ENCODE measurements around the gene NACC1.

Gene NACC1

GRCh38 chr19:13117772-13118423 lies at the start of gene NACC1:
TSS of gene NACC1 (plus strand) at chr19:13118264. CDS start at chr19:13135208, 16,944 bp downstream.
- DNase-seq, result peak; percentile 90

- DNase-seq, result no peak
Measured at GRCh38 chr19:13069415-13070359, 48.4 kb upstream of the NACC1 start.

- DNase-seq, result no peak
Measured at GRCh38 chr19:13070425-13071140, 47.5 kb upstream of the NACC1 start.

GRCh38 chr19:13071444-13072187 lies 46.4 kb upstream of the NACC1 start:
- no peak for DNase-seq

- DNase-seq, result no peak
Measured at GRCh38 chr19:13072188-13072908, 45.7 kb upstream of the NACC1 start.

DNA sequence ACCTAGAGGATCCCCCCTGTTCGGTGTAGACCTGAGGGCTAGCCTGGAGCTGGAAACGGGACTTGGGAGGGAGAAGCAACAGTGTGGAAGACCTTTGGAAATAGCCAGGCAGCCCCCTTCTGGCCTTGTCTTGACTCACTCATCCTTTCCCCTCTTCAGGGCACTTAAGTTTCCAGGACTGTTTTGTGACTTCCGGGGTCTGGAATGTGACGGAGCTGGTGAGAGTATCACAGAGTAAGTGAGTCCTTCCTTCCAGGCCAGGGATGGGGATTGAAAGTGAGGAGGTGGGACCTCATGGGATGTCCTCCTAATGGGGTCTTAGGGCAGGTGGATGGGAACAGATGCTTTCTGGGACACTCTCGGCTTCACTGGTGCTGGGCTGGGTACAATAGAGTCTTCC lies 44.8 kb upstream of the NACC1 start:
- no peak for DNase-seq

GRCh38 chr19:13074378-13074777 lies 43.7 kb upstream of the NACC1 start:
- DNase-seq, result no peak

- no peak for DNase-seq
Measured at GRCh38 chr19:13076320-13076719, 41.7 kb upstream of the NACC1 start.

DNA sequence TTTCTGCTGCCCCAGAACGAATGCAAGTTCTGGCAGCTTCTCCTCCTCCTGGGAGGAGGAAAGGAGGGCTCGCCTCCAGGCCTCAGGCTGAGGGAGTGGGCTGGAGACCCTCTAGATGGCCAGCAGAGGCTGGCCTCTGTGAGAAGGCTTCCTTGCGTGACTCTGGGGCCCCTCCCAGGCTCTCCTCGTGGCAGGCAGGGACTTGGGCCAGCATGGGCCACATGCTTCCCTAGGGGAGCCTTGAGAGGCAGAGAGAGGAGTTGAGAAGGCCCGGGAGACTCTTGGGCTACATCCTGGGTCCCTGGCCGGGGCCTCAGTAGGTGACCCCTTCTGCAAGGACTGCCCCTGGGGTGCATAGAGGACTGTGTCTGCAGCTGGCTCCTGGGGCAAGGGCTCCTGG lies 41.3 kb upstream of the NACC1 start:
- no peak for DNase-seq

DNA sequence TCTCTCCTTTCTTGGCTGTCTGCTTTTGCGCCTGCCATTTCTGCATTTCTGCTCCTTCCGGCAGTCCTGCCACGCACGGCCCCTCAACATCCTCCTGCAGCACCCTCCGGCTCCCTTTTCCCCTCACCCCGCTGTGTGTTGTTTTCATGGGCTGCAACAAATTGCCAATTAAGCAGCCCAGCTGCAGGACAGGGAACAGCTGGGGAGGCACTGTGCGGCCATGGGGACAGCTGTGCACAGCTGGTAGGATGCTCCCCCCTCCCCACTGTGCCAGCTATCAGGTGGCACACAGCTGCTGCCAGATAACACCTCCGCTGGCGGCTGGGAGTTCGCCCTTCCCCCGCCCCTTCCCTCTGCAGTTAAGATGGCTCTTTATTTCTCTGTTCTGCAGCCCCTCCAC lies 40.8 kb upstream of the NACC1 start:
- DNase-seq, result no peak

DNA sequence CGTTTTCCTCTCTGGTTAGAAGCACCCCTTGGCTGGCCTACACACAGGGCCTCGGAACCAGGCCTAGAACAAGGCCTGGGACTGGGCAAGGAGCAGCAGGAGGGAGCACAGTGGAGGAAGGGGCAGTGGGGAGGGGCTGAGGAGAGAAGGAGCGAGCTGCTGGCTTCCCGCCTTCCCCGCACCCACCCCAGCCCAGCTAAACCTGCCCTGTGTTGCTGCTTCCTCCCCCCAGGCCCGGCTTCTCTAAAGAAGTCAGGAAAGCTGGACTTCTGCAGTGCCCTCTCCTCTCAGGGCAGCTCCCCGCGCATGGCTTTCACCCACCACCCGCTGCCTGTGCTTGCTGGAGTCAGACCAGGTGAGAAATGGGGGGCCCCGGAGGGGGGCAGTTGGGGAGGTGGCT lies 39.7 kb upstream of the NACC1 start:
- no peak for DNase-seq

DNA sequence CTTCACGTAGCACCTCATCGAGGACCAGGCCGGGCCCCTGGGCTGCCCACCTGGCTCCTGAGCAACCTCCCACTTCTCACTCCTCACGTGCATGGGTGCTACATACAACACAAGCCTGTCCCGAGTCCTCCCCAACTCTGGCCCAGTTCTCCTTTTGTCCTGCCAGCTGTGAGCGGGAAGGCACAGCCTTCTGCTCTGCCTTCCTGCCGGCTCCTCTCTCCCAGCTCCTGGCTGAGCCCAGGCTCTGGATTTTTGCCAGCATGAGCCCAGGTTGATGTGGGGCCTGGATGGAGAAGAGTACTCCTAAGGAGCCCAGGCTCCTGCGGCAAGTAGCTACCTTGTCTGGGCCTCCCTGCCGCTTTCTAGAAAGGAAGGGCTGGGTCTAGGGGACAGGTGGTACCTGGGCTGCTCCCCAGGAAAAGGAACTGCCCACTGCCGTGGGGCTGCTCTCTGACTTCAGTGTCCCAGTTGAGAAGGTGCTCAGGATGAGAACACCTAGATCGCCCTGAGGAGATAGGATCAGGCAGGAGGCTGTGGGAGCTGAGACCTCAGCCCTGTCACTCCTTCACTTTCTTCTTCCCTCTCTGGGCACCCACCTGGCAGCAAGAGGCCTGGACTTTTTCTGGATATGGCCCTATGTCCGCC lies 39.0 kb upstream of the NACC1 start:
- no peak for DNase-seq

DNA sequence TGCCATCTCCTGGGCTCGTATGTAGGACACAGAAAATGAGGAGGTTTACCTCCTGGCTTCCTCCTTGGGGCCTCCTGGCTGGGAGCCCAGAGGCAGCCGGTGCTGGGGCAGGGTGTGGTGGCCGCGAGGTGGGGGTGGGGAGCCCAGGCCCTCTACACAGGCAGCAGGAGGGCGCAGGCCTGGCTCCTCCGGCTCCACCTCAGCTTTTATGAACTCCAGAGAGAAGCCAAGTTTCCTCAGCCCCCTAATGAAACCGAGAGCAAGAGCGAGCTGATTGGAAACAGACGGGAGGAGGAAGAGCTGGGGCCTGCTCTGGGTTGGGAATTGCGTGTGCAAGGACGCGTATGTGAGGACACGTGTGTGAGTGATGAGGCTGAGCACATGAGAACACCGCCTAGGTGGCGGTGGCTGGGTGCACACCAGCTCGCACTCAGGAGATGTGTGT lies 38.5 kb upstream of the NACC1 start:
- no peak for DNase-seq

DNA sequence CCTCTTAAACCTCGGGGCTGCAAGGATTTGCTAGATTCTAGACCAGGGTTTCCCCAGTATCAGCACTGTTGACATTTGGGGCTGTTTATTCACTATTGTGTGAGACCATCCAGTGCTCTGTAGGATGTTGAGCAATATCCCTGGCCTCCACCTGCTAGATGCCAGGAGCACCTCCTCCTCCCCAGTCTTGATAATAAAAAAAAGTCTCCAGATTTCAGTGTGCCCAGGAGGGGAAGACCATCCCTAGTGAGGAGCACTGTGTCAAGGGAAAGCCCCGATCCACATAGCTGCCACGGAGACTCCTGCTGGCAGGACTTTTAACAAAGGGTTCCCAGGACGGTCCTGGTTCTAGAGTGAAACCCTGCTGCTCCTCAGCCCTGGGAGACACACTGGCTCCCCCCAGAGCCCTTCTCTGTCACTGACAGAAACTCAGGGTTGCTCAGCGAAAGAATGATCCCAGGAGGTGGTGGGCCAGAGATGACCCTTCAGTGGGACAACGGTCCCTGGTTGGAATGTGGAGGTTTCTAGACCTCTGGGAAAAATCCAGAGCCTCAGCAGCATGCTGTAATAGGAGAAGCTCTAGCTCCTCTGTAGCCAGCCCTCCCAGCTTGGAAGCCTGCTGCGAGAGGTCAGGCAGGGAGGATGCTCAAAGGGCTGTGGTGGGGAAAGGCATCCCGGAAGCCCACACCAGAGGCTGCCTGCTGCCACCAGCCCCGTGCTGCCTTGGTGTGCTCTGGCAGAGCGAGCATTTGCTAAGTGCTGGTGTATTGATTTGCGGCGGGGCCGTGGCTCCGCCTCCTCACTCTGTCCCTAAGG lies 35.7 kb upstream of the NACC1 start:
- no peak for DNase-seq

DNA sequence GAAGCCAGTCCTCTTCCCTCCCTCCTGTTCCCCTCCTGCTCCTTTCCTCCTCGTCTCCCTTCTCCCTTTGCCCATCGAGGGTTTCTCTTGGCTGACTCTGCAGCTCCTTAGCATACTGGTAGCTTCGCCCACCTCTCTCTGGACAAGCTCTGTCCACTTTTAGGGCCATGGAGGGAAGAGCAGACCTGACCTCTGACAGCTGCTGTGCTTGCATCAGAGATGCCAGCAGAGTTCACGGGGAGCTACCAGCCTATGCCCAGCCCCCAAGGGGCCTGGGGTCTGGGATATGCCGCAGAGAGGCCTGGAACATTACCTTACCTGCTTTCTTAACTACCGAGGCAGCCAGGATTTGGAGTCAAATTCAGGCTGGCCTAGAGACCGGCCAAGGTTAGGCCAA lies 35.1 kb upstream of the NACC1 start:
- DNase-seq, result no peak

GRCh38 chr19:13083627-13084026 lies 34.4 kb upstream of the NACC1 start:
- DNase-seq, result no peak

GRCh38 chr19:13085666-13086065 lies 32.4 kb upstream of the NACC1 start:
- no peak for DNase-seq

DNA sequence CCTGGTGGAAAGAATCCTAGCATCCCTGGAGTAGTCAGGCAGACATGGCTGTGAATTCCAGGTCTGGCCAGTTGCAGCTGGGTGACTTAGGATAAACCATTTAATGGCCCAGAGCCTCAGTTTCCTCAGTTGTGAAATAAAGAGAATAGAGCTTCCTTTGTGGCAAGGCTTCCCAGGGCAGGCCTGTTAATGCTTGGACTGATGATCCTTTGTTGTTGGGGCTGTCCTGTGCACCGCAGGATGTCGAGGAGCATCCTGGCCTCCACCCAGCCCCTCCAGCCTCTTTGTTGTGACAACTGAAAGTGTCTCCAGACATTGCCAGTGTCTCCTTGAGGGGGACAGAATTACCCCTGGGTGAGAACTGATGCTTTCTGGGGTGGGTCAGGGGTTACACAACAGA lies 31.7 kb upstream of the NACC1 start:
- no peak for DNase-seq

DNA sequence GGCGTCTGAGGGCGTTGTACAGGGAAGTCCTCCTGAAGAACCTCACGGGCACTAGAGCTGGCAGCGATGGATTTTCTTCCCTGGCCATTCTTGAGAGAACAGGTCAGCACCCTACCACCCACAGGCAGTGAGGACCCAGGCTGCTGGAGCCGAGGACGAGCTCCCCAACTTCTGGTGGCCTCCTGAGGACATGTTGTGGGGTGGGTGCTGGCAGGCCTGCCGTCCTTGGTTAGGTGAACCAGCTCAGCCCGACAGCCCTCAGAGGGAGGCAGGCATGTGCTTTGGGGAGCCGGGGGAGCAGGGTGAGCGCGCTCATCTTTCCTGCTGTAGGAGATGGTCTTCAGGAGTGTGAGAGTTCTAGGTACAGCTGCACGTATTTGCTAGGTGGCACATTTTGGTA lies 30.8 kb upstream of the NACC1 start:
- no peak for DNase-seq

- DNase-seq, result no peak
Measured at GRCh38 chr19:13087795-13088537, 30.1 kb upstream of the NACC1 start.

Data from EL (cell line).